A673 (cell line): ENCODE measurements around the gene DGKD.

Experiments used
- CTCF ChIP-seq: fragments of 300-800, 200-600 bp; sonication (generic); conservative IDR thresholded peaks from 2 replicates; pipeline ENCODE4 v1.5.1; 2017; ENCODE audit warnings: low read depth, mild to moderate bottlenecking, antibody characterized with exemption, low read length, moderate library complexity, mixed read lengths
- EZH2 ChIP-seq: fragments of 200-600 bp; sonication (generic); IDR thresholded peaks from 2 replicates; pipeline ENCODE4 v1.6.1; 2017; ENCODE audit warnings: borderline replicate concordance, low read depth, mild to moderate bottlenecking, mixed read lengths, antibody characterized with exemption, low read length; ENCODE audit not compliant: poor library complexity, severe bottlenecking

- TF ChIP-seq CTCF: no peak
- no peak for TF ChIP-seq EZH2
Measured at GRCh38 chr2:233384015-233384414, 29.7 kb downstream of the DGKD start.
